Activated CD8-positive, alpha-beta memory T cell treated with anti-CD3 and anti-CD28 coated beads for 48 hours (primary cell): ENCODE results near the gene DPEP2.
"Not testable (repeated sequence)": the region's sequence is repeated elsewhere in the genome, so short reads cannot be mapped to it uniquely, and the experiment has no call there.

Experiments used
- DNase-seq, 3 experiments: peaks; one replicate each; pipeline ENCODE4 v3.0.0-alpha.2; 2020; ENCODE audit warnings: low read depth in 2 of 3, low spot score in 2 of 3

DPEP2 gene, protein sequence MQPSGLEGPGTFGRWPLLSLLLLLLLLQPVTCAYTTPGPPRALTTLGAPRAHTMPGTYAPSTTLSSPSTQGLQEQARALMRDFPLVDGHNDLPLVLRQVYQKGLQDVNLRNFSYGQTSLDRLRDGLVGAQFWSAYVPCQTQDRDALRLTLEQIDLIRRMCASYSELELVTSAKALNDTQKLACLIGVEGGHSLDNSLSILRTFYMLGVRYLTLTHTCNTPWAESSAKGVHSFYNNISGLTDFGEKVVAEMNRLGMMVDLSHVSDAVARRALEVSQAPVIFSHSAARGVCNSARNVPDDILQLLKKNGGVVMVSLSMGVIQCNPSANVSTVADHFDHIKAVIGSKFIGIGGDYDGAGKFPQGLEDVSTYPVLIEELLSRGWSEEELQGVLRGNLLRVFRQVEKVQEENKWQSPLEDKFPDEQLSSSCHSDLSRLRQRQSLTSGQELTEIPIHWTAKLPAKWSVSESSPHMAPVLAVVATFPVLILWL

DNA sequence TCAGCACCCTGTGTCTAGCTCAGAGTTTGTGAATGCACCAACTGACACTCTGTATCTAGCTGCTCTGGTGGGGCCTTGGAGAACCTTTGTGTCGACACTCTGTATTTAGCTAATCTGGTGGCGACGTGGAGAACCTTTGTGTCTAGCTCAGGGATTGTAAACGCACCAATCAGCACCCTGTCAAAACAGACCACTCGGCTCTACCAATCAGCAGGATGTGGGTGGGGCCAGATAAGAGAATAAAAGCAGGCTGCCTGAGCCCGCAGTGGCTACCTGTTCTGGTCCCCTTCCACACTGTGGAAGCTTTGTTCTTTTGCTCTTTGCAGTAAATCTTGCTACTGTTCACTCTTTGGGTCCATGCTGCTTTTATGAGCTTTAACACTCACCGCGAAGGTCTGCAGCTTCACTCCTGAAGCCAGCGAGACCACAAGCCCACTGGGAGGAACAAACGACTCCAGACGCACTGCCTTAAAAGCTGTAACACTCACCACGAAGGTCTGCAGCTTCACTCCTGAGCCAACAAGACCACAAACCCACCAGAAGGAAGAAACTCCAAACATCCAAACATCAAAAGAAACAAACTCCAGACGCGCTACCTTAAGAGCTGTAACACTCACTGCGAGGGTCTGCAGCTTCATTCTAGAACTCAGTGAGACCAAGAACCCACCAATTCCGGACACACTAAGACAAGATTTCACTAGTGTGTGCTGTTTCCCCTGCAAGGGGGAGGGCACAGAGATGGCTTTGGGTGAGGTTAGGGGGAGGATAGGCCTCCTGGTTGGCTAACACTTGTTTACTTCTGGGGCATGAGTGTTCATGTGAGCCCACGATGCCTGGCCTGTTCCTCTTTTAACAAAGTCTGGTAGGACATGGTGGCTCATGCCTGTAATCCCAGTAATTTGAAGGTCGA, at the start of gene DPEP2:
Gene DPEP2, minus strand, starts transcription at position 706 of the 910 bp plus-strand sequence. CDS start 6,272 bp downstream, outside the sequence.
- not testable (repeated sequence) for DNase-seq

DNA sequence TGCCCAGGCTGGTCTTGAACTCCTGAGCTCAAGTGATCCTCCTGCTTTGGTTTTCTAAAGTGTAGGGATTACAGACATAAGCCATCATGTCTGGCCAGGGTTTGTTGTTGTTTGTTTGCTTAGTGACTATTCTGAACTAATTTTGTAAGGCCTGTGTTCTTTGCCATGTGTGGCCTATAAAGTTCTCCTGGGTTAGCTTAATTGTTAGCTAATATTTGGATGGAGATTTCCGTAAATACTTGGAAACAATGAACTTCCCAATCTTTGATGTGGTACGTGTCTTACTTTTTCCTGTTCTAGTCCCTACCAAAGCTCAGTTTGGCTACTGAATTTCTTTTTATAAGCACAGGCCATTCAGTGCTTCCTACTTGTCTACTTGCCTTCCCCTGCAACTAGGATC, 48.7 kb upstream of the DPEP2 start:
- no peak for DNase-seq

DNA sequence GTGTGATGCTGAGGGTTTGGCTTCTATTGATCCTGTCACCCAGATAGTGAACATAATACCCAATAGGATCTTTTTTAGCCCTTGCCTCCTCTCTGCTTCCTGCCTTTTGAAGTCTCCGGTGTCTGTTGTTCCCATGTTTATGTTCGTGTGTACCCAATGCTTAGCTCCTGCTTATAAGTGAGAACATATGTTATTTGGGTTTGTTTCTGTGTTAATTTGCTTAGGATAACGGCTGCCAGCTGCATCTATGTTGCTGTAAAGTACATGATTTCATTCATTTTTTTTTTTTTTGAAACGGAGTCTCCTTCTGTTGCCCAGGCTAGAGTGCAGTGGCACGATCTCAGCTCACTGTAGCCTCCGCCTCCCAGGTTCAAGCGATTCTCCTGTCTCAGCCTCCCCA, 46.8 kb upstream of the DPEP2 start:
- DNase-seq: no peak

DNA sequence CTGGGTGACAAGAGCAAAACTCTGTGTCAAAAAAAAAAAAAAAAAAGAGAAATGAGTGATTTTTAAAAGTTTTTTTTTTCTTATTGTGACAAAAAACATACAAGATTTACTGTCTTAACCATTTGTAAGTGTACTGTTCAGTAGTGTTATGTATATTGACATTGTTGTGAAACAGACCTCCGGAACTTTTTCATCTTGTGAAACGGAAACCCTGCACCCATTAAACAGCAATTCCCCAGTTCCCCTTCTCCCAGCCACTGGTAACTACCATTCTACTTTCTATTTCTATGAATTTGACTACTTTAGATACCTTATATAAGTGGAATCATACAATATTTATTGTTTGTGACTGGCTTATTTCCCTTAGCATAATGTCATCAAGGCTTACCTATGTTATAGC, 42.5 kb upstream of the DPEP2 start:
- DNase-seq: no peak

DNA sequence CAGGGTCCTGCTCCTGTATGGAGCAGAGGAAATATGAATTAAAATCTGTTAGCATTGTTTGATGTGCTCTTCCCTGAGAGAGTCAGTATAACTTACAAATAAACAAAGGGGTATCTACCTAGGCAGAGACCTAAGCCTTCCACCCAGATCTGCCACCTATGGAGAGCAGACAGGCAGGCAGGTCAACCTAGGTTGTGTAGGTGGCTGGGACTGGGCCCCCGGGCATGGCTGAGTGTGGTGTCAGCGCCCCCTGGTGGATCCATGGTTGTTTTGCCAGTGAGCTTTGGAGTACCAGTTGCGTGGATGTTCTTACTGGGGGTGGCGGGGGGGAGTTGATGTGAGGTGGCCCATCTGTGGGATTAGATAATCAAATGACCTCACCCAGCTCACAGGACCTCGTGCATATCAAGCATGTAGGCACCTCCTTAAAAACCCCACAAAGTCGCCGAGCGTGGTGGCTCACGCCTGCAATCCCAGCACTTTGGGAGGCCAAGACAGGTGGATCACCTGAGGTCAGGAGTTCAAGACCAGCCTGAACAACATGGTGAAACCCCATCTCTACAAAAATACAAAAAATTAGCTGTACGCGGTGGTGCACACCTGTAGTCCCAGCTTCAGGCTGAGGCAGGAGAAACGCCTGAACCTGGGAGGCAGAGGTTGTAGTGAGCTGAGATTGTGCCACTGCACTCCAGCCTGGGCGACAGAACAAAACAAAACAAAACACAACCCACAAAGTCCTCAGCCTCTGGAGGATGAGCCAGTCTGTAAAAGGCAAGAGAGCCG, 41.4 kb upstream of the DPEP2 start:
- peak; percentile 70 to 93 (median 89) for DNase-seq

DNA sequence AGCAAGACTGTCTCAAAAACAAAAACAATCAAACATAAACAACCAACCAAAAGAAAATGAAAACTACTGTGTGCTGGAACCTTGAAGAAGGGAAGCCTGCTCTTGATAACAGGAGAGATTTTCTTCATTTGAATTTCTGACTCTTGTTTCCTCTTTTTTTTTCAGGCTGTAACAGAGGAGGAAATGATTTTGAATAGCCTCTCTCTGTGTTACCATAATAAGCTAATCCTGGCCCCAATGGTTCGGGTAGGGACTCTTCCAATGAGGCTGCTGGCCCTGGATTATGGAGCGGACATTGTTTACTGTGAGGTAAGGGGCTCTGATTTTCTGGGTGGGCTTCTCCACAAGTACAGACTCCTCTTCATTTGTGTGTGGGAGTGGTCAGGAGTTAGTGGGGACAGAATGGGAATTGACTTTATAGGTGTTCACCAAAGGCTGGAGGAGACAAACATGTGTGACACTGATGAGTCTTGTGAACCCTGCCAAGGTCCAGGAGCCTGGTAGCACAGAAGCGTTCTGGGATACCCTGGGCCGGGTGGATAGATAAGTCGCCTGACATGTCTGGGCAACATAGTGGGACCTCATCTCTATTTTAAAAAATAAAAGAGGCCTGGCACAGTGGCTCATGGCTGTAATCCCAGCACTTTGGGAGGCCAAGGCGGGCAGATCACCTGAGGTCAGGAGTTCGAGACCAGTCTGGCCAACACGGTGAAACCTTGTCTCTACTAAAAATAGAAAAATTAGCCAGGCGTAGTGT, 38.7 kb upstream of the DPEP2 start:
- DNase-seq: no peak

DNA sequence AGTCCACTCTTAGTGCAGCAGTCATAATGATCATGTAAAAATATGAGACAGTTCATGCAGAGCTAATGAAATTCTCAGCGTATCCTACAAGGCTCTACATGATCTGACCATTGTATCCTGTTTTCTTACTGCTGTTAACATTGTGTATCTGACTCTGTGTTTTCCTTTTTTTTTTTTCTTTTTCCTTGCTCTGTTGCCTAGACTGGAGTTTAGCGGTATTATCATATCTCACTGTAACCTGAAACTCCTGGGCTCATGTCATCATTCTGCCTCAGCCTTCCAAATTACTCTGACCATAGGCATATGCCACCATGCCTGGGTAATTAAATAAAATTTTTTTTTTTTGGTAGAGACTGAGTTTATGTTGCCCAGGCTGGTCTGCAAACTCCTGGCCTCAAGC, 35.9 kb upstream of the DPEP2 start:
- DNase-seq: no peak

DNA sequence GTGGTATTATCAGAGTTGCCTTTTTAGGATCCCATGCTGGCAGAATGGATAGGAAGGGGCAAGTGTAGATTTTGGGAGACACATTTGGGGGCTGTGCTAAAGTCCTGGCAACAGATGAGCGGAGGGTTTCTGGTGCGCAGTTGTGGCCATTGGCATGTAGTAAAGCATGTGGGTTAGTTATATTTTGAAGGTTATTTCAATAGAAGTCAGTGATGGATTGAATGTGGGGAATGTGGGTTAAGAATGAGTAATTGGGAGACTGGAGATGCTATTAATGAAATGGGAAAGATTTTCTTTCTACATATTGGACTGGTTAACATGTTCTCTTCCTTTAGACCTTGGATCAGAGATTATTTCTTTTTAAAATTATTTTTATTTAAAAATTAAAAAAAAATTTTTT, 33.8 kb upstream of the DPEP2 start:
- DNase-seq: no peak

DNA sequence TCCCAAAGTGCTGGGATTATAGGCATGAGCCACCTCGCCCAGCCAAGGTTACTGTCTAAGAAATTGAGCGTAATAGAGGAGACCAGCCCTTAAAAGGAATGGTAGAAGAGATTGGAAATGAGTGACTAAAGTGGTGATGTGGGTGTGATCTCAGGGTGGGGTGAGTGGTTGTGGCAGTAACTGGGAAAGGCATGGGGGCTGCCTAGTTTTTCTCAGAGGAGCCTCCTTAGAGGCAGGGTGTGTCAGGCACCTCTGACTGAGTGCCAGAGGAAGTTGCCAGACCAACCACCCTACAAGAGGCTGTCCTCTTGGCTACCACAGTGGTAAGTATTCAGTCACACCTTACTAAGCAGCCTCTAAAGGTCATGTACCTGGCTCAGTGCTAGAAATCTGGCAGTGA, 32.7 kb upstream of the DPEP2 start:
- no peak for DNase-seq

DNA sequence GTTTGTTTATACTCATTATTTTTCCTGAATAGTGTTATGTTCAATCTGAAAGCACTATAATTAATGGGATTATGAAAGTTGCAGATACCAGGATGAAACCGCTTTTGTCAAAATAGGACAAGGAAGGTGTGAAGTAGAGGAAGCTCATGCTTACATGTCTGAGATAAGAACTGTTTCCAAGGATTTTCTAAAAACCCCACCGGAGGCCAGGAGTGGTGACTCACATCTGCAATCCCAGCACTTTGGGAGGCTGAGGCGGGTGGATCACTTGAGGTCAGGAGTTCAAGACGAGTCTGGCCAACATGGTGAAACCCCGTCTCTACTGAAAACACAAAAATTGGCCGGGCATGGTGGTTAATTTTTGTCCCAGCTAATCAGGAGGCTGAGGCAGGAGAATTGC, 30.8 kb upstream of the DPEP2 start:
- DNase-seq: not testable (repeated sequence)

DNA sequence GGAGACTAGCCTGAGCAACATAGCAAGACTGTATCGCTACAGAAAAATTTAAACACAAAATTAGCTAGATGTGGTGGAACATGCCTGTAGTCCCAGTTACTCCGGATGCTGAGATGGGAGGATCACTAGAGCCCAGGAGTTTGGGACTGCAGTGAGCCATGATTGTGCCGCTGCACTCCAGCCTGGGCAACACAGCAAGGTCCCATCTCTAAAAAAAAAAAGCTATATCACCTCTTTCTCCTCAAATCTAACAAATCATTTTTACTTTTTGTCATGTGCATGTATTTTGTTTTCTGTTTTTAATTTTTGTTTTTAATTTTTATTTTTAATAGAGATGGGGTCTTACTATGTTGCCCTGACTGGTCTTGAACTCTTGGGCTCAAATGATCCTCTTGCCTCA, 29.7 kb upstream of the DPEP2 start:
- DNase-seq: no peak

DNA sequence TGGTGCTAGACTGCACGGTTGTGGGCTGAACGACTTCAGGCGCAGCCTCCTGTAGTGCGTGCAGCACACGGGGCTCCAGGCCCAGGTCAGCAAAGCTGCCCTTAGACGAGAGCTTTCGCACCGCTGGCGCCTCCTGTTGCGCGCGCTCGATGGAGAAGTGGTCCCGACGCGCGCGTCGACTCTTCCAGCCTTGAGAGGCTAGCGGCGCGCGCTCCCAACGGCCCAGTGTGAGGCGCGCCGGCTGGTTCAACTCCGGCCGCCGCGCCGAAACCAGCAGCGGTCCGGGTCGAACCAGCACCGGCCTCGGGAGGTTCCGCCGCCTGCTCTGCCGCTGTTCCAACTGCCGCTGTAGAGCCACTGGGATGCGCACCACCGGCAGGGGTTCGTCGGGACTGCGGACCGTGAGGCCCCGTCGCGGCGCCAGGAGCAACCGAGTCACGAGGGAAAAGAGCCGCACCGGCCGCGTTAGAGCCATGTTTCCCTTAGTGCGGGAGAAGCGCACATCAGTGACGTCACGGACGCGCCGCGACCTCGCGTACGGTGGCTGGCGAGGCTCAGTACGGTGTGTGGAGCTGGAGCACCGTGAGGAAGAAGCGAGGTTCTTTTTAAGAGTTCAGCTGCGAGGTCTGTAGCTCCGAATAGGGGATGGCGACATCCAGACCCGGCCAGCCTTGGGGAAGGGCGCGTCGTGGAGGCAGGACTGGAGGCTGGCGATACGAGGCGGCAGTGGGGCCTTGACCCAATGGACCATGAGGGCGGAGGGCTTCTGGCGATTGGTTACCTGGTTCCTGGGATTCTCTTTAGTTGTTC, 23.6 kb upstream of the DPEP2 start, which contains the start of the genes DDX28 and DUS2:
Gene DDX28, minus strand, starts transcription at position 505 of the 810 bp plus-strand sequence. Its CDS starts 30 bp downstream, at position 475.
Gene DUS2, plus strand, starts transcription at position 557 of the 810 bp plus-strand sequence. CDS start 14,740 bp downstream, outside the sequence.
- peak; percentile 81 to 97 (median 96) for DNase-seq

DNA sequence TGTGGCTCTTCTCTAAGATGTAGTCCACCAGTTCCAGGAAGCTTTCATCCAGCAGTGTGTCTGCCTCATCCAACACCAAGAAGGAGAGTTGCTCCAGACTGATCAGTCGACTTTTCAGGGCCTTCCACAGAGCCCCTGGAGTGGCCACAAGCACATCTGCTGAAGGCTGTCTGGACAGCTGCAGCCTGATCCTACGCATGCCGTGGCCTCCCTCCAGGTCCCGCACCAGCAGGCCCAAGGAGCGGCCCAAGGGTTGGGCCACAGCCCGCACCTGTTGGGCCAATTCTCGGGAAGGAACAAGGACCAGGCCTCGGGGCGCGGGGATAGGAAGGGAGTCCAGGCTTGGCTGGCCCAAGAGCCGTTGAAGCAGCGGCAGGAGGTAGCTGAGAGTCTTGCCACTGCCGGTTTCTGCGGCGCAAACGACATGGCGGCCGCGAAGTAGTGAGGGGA, 23.0 kb upstream of the DPEP2 start:
- DNase-seq: no peak

DNA sequence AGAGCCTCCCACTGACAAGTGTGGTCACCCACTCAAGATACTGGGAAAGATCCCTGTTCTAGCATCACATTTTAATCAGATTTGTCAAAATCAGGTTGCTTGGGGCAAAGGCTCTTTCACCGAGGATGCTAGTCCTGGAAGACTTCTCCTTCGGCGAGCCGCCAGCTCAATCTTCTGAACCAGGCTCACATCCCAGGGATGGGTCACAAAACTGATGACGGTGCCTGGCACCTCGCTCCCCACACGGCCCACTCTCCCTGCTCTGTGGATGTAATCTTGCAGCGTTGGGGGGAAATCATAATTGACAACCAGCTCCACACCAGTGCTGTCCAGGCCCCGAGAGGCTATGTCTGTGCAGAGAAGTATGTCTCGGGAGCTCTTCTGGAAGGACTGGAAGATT, 22.2 kb upstream of the DPEP2 start:
- DNase-seq: no peak

DNA sequence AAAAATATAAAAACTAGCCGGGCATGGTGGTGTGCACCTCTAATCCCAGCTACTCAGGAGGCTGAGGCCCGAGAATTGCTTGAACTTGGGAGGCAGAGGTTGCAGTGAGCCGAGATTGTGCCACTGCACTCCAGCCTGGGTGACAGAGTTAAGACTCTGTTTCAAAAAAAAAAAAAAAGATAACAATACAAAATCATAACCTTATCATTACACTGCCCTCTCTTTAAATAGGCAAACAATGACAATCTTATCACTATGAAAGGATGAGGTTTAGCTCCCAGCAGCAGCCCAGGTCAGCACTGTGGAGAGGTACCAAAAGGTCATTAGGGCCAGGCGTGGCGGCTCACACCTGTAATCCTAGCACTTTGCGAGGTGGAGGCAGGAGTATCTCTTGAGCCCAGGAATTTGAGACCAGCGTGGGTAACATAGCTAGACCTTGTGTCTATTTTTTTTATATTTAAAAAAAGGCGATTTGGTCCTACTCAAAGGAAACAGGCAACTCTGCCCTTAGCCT, 19.9 kb upstream of the DPEP2 start:
- no peak for DNase-seq

DNA sequence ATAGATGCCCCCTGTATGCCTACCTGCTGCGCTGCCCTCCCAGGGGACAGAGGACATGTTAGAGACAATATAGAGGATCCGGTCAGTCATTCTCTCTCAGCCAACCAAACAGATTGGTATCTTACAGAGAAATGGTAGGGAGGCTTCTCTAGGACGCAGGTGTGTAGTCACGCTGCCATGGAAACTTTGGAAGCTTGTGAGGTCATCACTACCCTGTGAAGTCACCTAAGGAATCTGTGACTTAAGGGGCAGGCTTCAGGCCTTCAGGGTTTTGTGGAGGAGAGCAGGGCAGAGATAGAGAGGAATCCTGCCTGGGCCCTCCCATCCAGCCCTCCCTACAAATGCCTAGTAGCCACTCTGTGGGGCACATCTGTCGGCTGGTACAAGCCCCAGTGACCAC, 16.4 kb upstream of the DPEP2 start, which contains the start of gene DPEP2NB:
Gene DPEP2NB, minus strand, starts transcription at position 231 of the 400 bp plus-strand sequence. Its CDS starts 141 bp downstream, at position 90.
- DNase-seq: no peak

DNA sequence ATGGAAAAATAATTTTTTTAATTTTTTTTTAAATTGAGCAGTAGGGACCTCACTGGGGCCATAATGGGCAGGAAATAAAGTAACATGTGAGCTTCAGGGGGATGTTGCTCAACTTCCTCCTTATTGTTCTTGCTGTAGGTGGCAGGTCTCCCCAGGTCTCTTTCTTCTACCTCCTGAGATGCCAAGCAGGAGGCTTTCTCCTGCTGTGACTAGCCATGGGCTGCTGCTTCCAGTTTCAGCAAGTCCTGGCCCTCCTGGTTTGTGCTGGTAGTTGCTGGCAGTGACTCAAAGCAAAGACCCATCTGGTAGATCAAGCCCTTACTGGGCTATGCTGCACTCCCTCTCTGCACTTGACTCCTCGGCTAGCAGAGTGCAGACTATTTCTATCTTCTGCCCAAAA, 14.2 kb upstream of the DPEP2 start:
- no peak for DNase-seq

DNA sequence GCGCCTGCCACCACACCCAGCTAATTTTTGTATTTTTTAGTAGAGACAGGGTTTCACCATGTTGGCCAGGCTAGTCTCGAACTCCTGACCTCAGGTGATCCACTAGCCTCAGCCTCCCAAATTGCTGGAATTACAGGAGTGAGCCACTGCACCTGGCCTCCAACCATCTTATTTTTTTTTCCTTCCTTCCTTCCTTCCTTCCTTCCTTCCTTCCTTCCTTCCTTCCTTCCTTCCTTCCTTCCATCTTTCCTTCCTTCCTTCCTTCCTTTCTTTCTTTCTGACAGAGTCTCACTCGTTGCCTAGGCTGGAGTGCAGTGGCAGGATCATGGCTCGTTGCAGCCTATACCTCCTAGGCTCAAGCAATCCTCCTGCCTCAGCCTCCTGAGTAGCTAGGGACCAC, 10.6 kb upstream of the DPEP2 start:
- not testable (repeated sequence) for DNase-seq
